GM18507 (cell line): ENCODE results near the gene NGEF.

ENCODE experiments used
- DNase-seq: peaks from one replicate; pipeline ENCODE4 v3.0.0; 2011; ENCODE audit warnings: low read depth; ENCODE audit not compliant: insufficient read length; ENCODE audit errors: extremely low spot score
- FAIRE-seq: peaks from 2 replicates; lab custom pipeline; 2011; peaks lifted over from hg19 to GRCh38; lab: Jason Lieb, UNC

NGEF gene

DNA sequence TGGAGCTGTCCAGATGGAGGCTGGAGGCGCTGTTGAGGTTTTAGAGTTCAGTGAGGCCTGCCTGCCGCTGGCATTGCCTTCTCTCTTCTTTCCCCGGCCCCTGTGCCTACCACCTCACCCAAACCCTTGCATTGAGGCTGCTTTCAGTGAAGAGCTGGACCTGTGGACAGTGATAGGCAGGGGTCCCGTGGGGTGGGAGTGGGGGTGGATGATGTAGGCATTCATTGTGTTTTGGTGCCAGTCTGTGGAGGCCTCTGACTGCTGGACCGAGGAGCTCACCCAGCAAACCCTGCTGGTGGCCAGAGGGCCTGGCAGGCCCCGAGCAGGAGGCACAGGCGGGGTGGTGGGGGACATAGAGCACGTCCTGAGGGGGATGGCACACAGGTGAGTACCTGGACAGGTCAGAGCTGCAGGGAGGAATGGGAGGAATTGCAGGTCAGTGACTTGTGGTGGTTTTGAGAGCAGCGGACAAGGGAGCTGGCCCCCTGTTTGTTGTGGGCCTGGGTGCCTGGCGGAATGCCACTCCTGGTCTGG is 35.6 kb downstream of the NGEF start:
- FAIRE-seq, result no peak
- DNase-seq, result no peak

DNA sequence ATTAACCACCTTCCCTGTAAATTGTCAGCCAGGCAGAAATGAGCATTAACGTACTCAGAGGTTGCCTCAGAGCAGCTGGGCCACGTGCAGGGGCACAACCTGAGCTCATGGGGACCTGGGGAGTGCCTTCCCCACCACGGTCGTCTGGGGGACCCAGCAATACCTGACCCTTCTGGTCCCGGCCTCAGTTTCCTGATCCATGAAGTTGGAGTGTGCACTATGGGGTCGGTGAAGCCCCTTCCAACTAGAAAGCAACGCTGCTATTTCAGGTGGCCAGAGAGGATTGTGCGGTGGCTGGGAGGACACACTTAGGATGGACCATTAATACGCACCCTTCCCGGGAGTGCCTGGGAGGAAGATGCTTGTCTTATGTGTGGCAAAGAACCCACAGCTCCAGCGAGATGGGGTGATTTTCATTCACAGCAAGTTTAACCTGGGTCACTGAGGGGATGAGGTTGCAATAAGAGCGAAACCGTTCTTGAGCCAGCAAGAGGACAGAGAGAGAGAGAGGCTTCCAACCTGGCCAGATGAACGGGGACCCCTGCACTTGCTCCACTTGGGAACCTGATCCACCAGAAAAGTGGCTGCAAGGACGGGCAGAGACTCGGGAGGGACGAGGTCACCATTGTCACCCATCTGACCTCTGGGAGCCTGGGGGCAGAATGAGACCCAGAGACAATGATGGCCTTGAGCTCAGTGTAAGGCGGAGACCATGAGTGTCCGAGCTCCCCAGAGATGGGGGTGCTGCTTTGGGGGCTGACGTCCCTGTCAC is 36.2 kb downstream of the NGEF start:
- DNase-seq, result no peak

DNA sequence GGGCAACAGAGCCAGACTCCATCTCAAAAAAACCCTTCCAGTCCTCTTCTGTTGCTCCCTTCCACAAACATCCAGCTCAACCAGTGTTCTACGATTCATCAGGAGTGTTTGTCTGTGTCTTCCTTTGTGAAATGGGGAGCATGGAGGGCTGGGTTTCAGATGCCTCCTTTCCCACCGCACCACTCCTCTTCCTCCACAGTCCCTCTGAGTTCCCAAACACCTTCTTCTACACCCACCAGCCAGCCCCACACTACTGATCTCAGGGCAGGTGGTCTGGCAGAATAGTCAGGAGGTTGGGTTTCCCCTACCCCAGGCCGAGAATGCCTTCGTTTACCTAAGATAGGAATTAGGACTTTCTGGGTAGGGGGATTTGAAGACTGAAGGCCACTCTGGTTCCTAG is 36.9 kb downstream of the NGEF start:
- FAIRE-seq, result no peak

More for the DNA sequence above, 36.2 kb downstream of the NGEF start:
- no peak for FAIRE-seq

DNA sequence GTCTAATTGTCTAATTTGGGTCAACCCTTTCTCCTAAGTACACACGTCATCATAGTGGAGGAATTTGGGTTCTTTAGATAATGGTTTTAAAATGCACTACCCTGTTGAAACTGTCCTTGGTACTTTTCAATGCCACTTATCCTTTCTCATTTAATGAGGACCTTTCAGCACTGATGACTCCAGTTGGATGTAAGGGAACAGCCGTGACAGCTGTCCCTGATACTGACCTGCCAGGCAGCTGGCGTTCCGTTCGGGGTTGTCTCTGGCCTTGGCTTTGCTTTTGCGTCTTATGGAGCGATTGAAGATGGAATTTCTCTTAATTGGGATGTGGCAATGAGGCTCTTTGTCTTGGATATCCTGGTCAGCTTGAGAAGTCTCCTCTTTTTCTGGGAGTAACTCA is 38.7 kb downstream of the NGEF start:
- DNase-seq (no peak), FAIRE-seq (no peak)

More for the DNA sequence above, 36.9 kb downstream of the NGEF start:
- no peak for DNase-seq

DNA sequence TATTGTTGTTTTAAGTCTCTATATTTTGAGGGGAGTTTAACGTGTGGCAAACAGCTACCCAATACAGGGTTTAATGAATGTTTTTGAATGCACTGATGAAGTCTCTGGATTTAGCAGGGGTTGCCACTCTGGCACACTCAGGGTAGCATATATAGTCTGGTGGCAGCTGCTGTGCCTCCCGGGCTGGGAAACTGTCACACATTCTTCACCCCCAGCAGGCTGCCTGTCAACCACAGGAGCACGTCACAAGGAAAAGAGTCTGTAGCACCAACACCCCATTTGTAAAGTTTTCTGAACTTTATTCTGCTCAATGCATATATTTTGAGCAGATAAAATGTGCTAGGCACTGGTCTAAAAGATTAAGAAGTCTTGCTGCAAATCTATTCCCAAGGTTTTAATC is 39.3 kb downstream of the NGEF start:
- no peak for DNase-seq
- no peak for FAIRE-seq

DNA sequence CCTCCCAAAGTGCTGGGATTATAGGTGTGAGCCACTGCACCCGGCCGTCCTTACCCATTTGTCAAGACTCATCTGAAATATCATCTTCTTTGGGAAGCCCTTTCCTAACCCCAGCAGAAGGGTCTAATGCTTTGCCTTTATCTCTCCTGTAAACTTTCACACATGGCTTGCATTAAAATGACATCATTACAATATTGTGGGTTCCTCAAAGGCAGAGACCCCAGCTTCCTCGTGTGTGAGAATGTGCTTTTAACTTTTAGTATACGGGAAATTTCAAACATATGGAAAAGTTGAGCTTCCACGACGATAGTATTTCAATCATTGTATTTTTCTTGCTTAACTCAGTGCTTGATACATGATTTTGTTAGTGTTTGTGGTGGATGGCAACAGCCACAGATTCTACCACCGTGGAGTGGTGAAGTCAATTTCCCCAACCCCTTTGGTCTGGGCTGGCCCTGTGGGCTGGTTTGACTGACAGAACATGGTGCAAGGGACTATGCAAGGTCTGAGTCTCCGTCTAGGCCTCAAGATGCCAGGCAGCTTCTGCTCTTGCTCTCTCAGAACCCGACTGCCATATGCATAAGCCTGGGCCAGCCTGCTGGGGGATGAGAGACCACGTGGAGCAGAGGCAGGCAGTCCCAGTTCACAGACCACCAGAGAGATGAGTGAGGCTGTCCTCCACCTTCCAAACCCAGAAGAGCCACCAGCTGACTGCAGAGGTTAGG is 39.9 kb downstream of the NGEF start:
- DNase-seq, result no peak
- no peak for FAIRE-seq

DNA sequence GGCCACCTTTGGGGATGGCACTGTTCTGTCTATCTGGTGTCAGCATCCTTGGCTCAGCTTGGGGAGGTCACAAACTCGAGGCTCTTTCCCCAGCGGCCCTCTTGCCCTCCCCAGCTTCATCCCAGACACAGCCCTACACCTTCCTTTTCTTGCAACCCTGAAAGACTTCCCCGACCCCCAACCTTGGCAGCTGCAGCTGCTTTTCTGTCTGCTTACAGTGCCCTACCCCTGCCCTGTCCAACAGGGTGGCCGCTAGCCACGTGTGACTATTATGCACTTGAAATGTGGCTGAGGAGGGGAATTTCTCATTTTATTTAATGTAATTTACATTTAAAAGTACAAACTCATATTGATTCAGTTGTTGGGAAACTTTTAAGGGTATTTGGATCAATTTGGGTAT is 41.3 kb downstream of the NGEF start:
- FAIRE-seq (no peak), DNase-seq (no peak)

DNA sequence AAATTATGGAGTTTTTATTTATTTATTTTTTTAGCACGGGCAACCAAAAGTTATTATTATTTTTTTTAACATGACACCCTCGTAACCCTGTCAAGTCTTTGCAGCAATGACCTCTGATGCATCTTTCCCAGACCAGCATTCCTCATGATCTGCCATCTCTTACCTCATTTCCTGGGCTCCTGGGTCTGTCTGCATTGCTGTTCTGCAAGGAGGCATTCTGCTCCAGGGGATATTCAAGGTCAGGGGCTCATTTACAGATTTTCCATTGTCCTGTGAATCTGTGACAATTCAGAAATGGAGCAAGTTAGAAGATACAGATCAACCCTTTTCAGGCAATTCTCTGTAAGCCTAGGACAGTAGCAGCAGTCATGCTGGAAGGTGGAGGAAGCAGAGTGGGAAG is 43.0 kb downstream of the NGEF start:
- no peak for FAIRE-seq
- no peak for DNase-seq

DNA sequence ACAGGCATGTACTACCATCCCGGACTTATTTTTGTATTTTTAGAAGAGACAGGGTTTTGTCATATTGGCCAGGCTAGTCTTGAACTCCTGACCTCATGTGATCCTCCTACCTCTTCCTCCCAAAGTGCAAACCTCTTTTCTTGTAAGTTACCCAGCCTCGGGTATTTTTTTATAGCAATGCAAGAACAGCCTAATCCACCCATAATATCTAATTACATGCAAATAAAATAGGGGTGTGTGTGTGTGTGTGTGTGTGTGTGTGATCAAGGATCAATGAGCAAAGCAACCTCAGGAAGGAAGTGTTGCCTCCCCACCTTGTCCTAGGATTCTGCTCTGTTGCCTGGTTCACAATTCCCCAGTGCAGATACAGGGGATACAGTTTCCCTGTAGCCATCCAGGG is 45.6 kb downstream of the NGEF start:
- FAIRE-seq, result no peak

DNA sequence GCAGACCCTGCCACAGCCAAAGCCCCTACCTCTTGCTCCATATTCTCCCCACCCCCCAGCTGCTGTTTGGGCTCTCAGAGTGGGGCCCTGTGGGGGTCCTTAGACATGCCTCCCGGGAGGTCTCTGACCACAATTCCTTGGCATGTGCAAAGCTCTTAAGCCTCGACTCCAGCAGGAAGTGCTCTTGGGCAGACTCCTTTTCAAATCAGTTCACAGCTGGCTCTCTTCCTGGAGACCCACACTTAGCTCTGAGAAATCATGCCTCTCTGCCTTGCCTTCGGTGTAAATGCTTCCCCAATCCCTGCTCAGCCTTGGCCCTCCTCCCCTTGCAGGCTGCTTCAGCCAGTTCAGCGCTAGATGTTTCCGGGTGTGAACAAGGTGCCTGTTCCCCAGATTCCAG is 46.9 kb downstream of the NGEF start:
- FAIRE-seq (no peak), DNase-seq (no peak)

More for the DNA sequence above, 45.6 kb downstream of the NGEF start:
- no peak for DNase-seq

DNA sequence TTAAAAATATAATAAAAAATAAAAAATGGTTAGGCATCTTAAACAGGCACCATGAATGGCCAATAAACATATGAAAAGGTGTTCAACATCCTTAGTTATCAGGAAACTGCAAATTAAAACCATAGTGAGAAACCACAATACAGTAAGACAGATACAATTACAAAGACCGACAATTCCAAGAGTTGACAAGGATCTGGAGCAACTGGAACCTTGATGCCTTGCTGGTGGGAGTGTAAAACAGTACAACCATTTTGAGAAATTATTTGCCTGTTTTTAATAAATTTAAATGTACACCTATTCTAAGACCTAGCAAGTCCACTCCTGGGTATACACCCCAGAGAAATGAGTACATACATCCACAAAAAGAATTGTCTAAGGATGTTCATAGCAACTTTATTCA is 49.1 kb downstream of the NGEF start:
- no peak for DNase-seq
- no peak for FAIRE-seq

DNA sequence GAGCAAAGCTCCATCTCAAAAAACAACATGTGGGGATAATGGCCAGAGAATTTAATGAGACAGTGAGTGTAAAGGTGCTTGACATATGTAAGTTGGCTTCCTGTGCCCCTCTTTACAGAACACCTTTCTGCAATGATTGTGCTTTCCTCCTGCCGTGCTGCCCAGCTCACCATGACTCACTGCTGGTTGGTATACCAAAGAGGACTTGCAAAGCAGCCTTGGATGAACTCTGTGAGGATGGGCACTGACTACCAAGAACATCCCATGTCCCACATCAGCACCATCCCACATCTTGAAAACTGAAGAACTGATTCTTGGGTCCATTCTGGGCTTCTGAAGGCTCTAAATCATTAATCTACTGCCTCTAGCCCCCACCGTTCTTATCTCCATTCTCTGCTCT is 52.2 kb downstream of the NGEF start:
- DNase-seq (no peak), FAIRE-seq (no peak)

DNA sequence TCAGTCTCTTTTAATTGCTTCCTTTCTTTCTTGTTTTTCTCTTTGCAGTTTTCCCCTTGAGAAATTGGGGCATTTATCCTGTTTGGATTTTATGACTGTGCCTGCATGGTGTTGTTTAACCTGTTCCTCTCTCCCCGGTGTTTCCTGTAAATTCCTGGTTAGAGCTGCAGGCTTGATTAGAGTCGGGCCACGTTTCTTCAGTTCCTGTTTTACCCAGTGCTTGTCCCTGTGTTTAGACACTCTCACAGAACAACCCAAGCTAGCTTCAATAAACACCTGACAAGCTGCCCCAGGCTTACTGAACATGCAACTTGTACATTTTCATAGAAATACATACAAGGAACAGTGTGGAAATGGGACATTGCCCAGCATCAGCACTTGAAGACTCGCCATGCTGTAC is 53.9 kb downstream of the NGEF start:
- DNase-seq, result no peak
- no peak for FAIRE-seq

DNA sequence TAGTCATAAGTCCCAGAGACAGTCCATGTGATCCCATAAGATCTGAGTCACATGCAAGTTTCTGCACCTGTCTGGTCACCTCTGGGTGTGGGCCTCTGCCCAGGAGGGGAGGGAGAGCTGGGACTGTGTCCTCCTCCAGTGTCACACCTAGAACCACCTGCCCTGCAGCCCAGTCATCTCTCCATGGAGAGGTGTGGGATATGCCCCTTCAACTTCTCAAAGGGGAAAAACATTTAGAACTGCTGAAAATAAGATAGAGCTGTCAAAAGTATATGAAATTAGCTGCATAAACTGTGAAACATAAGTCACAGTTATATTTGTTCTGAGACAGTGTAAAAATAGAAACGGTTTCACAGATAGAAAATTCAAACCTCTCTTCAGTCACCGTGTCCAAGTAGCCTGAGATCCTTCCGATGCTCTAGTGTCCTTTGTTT is 55.4 kb downstream of the NGEF start:
- peak; percentile 21 for FAIRE-seq
- DNase-seq, result no peak

DNA sequence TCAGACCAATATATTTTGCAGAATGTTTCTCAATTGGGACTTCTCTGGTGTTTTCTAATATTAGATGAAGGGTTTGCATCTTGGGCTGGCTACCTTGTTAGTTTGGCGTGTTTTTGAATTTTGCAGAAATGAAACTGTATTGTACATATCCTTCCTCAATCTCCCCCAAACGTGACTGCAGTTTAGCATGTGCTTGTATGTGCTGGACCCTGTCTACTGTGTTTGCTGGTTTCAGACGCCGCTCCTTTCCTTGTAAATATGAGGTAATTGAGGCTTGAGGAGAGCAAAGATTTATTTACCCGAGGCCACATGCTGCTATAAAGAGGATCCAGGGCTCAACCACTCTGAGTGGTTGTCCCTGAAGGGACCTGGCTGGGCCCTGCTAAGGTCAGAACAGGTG is 57.2 kb downstream of the NGEF start:
- FAIRE-seq, result no peak
- DNase-seq, result no peak

DNA sequence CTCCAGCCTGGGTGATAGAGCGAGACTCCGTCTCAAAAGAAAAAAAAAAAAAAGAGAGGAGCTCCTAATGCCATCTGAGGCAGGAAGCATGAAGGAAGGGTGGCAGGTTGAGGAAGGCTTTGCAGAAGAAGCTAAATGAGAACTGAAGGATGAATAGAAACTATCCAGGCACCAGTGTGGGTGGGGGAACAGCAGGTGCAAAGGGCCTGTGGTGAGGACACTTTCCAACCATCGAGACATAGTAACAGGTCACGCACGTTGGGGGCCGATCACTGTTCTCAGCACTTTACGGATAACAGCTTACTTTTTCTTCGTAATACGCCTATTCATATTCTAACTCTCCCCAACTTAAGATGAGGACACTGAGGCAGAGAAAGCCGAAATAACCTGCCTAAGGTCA is 58.4 kb downstream of the NGEF start:
- no peak for DNase-seq
- FAIRE-seq, result no peak

DNA sequence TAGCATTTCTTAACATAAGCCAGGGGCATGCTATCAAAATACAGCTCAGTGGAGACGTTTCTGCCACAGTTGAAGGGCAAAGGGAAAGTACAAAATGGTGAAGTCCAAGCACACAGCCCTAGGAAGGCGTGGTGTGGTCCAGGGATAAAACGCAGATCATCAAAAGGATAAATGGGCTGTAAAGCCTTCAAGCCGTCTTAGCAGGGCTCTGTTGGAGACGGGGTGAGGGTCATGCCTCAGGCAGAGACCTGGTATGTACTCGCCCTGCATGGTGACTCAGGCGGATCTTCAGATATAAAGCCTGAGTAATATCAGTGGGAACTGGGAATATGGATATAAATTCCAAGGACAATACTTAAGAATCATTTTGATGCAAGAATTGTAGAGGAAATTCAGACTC is 61.2 kb downstream of the NGEF start:
- DNase-seq (no peak), FAIRE-seq (no peak)

DNA sequence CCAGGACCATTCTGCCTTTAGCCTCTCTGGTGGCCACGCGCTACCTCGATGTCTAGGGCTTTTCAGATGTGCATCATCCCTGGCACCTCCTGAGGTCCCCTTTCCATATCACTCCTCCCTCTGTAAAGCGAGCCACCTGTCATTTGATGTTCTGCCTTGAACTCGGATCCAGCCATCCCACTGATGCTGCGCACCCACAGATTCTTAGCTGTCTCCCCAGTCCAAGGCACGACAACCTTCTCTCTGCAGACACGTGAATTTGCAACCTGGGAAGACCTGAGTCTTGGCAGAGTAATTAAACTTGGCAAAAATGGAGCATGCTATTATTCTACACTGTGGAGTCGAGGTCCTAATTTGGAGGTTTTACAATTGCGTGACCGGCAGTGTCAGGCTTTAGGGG is 61.9 kb downstream of the NGEF start:
- DNase-seq, result no peak
- no peak for FAIRE-seq

DNA sequence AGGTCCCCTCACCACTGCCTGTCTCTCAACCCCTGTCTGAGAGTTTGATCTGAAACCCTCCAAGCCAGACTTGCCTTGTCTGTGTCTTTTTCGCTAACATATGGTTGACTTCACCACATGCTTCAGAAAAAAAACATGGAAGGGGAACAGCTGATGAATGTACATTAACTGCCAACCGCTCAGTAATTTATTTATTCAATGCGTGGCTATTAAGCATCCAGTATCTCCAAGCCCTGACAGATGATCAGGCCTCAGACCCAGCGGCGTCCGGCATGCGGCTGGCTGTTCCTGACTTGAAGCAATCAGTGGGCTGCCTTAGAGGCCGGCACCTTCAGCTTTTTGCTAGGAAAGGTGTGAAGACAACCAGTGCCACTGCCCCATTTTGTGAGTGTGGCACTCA is 62.3 kb downstream of the NGEF start:
- FAIRE-seq (no peak), DNase-seq (no peak)

DNA sequence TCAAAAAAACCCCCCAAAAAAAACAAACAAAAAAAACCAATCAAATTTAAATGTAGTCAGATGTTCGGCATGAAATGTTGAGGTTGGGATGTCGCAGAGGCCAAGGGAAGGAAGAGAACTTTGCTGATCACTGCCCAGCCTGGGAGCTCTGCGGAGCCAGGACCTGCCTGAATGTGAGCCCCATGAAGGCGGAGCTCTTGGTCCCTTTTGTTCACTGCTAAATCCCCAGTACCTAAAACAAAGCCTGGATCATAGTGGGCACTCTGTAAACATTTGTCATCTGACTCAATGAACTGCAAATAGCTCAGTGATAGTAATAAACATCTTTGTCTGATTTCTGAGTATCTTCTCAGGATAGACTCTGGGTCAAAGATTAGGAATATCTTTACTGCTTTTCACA is 64.0 kb downstream of the NGEF start:
- DNase-seq (no peak), FAIRE-seq (no peak)

DNA sequence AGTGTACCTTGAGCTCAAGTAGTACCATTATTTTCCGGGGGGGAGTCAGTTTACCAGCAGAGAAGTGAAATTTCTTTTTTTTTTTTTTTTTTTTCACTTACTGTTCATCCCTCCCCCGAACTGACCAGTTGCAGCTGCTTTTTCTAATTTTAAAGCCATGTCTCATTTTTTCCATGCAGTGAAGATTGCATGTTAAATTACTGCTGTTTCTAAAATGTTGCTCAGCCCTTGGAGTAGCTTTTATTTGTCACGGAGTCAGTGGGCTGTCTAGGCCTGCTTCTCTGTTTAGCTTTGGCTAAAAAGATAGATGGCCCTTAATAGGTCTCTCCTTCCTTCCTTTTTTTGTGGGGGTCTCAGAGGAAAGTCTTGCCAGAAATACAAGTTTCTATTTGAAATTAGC is 70.2 kb downstream of the NGEF start:
- DNase-seq, result no peak
- no peak for FAIRE-seq
